Nephron progenitor cell (in vitro differentiated cells): Measurements from ENCODE around the gene RASSF1.

Experiments
- DNase-seq: peaks from one replicate; pipeline ENCODE4 v3.0.0; 2021
- H3K27ac Mint-ChIP-seq: 2 replicates; pipeline ENCODE4 v1.8.0; 2021; ENCODE audit warnings: mild to moderate bottlenecking, moderate library complexity, mixed read lengths
- H3K27me3 Mint-ChIP-seq: 2 replicates; pipeline ENCODE4 v1.8.0; 2021; ENCODE audit warnings: mild to moderate bottlenecking, low read depth, mixed read lengths; ENCODE audit not compliant: poor library complexity
- H3K36me3 Mint-ChIP-seq: 2 replicates; pipeline ENCODE4 v1.8.0; 2021; ENCODE audit warnings: low read depth, mixed read lengths
- H3K4me1 Mint-ChIP-seq: 2 replicates; pipeline ENCODE4 v1.8.0; 2021; ENCODE audit warnings: mixed read lengths
- H3K4me3 Mint-ChIP-seq: 2 replicates; pipeline ENCODE4 v1.8.0; 2021; ENCODE audit warnings: mild to moderate bottlenecking, moderate library complexity, mixed read lengths
- H3K9me3 Mint-ChIP-seq: 2 replicates; pipeline ENCODE4 v1.8.0; 2021; ENCODE audit warnings: mild to moderate bottlenecking, moderate library complexity, mixed read lengths
- TF ChIP-seq, protein P1 (sequence below): fragments of 200-600 bp; sonication (generic); IDR thresholded peaks from 2 replicates; pipeline ENCODE4 v1.5.0; 2021; ENCODE audit warnings: antibody characterized with exemption

RASSF1 gene

GRCh38 chr3:50334339-50335075 is 6.1 kb downstream of the RASSF1 start:
- peak overlapping the region; percentile 61 for H3K4me3 Mint-ChIP-seq
- DNase-seq, result no peak
- peaks cover 7% of the 10 kb centered on the region for H3K36me3 Mint-ChIP-seq
- H3K4me1 Mint-ChIP-seq, result peaks cover 48% of the 10 kb centered on the region
- peak overlapping the region; percentile 88 for H3K27ac Mint-ChIP-seq
- H3K27me3 Mint-ChIP-seq, result peaks cover 18% of the 10 kb centered on the region
- no peaks in the 10 kb centered on the region for H3K9me3 Mint-ChIP-seq
- TF ChIP-seq, protein P1, sequence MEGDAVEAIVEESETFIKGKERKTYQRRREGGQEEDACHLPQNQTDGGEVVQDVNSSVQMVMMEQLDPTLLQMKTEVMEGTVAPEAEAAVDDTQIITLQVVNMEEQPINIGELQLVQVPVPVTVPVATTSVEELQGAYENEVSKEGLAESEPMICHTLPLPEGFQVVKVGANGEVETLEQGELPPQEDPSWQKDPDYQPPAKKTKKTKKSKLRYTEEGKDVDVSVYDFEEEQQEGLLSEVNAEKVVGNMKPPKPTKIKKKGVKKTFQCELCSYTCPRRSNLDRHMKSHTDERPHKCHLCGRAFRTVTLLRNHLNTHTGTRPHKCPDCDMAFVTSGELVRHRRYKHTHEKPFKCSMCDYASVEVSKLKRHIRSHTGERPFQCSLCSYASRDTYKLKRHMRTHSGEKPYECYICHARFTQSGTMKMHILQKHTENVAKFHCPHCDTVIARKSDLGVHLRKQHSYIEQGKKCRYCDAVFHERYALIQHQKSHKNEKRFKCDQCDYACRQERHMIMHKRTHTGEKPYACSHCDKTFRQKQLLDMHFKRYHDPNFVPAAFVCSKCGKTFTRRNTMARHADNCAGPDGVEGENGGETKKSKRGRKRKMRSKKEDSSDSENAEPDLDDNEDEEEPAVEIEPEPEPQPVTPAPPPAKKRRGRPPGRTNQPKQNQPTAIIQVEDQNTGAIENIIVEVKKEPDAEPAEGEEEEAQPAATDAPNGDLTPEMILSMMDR, result no peak

DNA sequence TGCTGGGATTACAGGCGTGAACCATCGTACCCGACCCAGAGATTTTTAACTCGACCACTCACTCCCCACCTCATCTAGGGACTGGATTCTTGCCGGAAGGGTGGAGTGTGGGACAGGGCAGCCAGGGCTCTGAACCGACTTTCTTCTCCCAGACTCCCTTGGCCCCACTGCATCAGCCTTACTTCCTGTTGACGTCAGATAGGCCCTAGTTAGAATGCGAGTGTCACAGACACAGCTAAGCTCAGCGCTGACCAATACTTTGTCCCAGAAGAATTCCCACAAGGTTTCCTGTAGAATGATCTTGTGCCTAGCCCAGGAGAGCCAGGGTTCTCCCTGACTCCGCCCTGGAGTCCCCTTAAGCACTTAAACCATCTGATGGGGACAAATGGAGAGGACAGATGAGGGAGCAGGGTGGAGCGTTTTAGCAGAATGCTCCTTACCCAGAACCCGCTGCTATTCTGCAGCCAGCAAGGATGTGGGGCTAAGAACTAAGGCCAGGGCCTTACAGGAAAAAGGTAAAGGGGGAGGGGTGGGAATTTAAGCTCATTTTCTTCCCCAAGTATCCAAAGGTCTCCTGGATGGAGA is 6.8 kb downstream of the RASSF1 start:
- peaks cover 7% of the 10 kb centered on the region for H3K36me3 Mint-ChIP-seq
- peaks cover 41% of the 10 kb centered on the region for H3K4me1 Mint-ChIP-seq
- H3K9me3 Mint-ChIP-seq, result no peaks in the 10 kb centered on the region
- peak overlapping the region; percentile 90 for H3K27ac Mint-ChIP-seq
- H3K27me3 Mint-ChIP-seq, result peaks cover 12% of the 10 kb centered on the region
- TF ChIP-seq, protein P1, result no peak
- no peak for DNase-seq
- H3K4me3 Mint-ChIP-seq, result peak overlapping the region; percentile 61

DNA sequence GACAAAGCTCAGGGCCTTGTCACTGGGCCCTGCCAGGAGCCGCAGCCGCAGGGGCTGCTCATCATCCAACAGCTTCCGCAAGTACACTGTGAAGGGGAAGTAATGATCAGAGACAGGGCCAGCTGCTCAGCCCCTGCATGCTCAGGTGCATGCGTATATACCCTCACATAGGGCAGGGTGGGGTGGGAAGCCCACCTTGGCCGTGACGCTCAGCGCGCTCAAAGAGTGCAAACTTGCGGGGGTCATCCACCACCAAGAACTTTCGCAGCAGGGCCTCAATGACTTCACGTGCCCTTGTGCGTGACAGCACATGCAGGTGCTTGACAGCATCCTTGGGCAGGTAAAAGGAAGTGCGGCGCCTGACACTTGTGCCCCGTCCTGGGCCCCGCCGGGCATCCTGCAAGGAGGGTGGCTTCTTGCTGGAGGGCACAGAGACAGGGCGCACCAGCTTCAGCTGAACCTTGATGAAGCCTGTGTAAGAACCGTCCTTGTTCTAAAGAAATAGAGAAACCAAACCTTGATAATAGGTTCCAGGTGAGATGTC is 9.2 kb downstream of the RASSF1 start:
- no peak for DNase-seq
- TF ChIP-seq, protein P1, result no peak
- H3K9me3 Mint-ChIP-seq, result no peaks in the 10 kb centered on the region
- H3K4me3 Mint-ChIP-seq, result no peak overlapping the region
- H3K27ac Mint-ChIP-seq, result no peak overlapping the region
- peaks cover 7% of the 10 kb centered on the region for H3K36me3 Mint-ChIP-seq
- peaks cover 45% of the 10 kb centered on the region for H3K4me1 Mint-ChIP-seq
- no peaks in the 10 kb centered on the region for H3K27me3 Mint-ChIP-seq

DNA sequence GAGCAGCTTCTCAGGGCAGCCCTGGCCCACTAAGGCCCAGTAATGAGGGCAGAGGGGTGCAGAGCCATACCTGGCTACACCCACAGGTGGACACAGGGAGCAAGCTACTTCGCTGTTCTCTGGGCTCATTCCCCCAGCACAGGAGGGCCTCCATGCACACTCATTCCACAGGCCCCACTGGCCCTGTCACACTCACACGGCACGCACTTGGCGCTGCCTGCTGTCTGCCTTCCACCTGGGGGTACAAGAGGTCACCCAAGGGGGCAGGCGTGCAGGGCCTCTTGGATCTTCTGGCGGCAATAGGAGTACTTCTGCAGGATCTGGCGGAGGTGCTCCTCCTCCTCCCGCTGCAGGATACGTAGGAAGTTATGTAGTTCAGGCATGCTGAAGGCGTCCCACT is 10.3 kb downstream of the RASSF1 start:
- no peak overlapping the region for H3K4me3 Mint-ChIP-seq

DNA sequence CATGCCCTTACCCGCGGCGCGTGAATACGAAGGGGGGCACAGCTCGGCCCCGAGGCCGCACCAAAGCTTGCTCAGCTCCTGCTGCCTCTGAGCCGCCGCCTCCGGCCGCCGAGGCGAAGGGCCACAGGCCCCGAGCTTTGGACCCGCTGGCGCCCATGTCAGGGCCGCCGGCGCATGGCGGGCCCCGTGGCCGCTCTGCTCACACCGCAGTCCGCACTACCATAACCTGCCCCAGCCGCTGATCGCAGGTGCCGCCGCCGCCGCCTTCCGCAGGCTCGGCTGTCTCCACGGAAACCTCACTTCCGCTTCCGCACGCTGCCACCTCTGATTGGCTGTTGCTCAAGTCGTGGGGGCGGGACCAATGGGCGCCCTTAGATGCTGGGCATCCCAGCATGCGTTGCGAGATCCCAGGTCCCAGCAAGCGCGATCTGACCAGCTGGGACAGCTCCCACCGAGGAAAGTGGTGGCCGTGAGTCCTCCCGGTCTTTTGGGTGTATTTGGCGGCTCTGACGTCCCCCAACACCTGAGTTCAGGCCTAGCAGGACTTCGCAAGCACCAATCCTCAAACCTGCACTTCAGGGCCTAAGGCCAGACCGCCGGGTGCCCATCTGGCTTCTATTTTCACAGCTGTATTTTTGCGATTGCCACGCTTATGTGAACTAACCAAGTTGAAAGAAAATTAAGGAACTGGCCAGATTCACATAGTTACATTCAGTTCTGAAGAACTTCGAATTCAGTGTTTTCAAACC is 12.5 kb downstream of the RASSF1 start, which contains the start of gene TUSC2:
TUSC2 (minus strand) TSS at position 281 of the 749 bp plus-strand sequence; CDS start at position 157, 124 bp downstream.
- H3K27ac Mint-ChIP-seq, result peak within 1 kb of the TSS; percentile 82
- DNase-seq, result peak; percentile 96
- peaks cover 7% of the 10 kb centered on the region for H3K36me3 Mint-ChIP-seq
- peaks cover 28% of the 10 kb centered on the region for H3K4me1 Mint-ChIP-seq
- H3K27me3 Mint-ChIP-seq, result peaks cover 5% of the 10 kb centered on the region
- H3K4me3 Mint-ChIP-seq, result peak within 1 kb of the TSS; percentile 94
- no peaks in the 10 kb centered on the region for H3K9me3 Mint-ChIP-seq
- TF ChIP-seq, protein P1, result no peak

More for the DNA sequence above, 10.3 kb downstream of the RASSF1 start:
- Mint-ChIP-seq H3K36me3 (peaks cover 7% of the 10 kb centered on the region), H3K9me3 (no peaks in the 10 kb centered on the region), H3K27me3 (no peaks in the 10 kb centered on the region), H3K27ac (peak overlapping the region; percentile 25), H3K4me1 (peaks cover 34% of the 10 kb centered on the region)
- TF ChIP-seq, protein P1, result no peak
- no peak for DNase-seq
